Sigmoid colon (tissue), 3 donors: ENCODE measurements around the gene TMEM214.
A peak's percentile ranks its signal among the peaks of the same experiment; 100 is the strongest.

Source experiments
- POLR2A ChIP-seq, 2 donors: fragments of 450-650 bp; IDR thresholded peaks; one replicate each; pipeline ENCODE4 v1.6.1; 2016; ENCODE audit warnings: antibody characterized with exemption in 2 of 2, mild to moderate bottlenecking in 2 of 2, moderate library complexity in 2 of 2
- TF ChIP-seq, protein P1 (sequence below), 4 experiments: fragments of 450-650 bp in 3 of 4; fragments of 200-600 bp in 1 of 4; IDR thresholded peaks; one replicate each; pipeline ENCODE4 v1.5.1; 2016 to 2019; ENCODE audit warnings: antibody characterized with exemption in 4 of 4, mild to moderate bottlenecking in 3 of 4, moderate library complexity in 2 of 4

DNA sequence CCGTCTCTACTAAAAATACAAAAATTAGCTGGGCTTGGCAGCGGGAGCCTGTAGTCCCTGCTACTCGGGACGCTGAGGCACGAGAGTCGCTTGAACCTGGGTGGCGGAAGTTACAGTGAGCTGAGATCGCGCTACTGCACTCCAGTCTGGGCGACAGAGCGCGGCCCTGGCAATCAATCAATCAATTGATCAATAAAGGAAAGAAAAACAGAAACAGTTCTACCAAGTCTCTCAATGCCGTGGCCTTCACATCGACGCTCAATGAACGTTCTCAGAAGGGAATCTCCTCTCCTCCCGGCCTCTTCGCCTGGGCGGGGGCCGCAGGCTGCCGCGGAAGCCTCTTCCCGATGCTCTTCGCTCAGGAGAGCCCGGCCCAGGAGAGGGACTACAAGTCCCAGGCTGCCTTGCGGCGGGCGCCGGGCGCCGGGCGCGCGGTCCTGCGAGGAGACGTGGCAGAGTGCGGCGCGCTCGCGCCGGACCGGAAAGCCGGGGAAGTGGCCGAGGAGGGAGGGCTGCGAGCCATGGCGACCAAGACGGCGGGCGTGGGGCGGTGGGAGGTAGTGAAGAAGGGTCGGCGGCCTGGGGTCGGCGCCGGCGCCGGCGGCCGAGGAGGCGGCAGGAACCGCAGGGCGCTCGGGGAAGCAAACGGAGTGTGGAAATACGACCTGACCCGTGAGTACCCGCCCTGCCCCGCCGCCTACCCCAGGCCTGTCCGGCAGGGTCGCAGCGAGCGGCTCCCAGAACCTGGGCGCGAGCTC is at the start of gene TMEM214:
- peak; percentile 45 to 59 for TF ChIP-seq POLR2A (IDR thresholded peaks at IDR 0.05)
- TF ChIP-seq, protein P1, sequence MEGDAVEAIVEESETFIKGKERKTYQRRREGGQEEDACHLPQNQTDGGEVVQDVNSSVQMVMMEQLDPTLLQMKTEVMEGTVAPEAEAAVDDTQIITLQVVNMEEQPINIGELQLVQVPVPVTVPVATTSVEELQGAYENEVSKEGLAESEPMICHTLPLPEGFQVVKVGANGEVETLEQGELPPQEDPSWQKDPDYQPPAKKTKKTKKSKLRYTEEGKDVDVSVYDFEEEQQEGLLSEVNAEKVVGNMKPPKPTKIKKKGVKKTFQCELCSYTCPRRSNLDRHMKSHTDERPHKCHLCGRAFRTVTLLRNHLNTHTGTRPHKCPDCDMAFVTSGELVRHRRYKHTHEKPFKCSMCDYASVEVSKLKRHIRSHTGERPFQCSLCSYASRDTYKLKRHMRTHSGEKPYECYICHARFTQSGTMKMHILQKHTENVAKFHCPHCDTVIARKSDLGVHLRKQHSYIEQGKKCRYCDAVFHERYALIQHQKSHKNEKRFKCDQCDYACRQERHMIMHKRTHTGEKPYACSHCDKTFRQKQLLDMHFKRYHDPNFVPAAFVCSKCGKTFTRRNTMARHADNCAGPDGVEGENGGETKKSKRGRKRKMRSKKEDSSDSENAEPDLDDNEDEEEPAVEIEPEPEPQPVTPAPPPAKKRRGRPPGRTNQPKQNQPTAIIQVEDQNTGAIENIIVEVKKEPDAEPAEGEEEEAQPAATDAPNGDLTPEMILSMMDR (IDR thresholded peaks at IDR 0.05) = no peak
